Hematopoietic multipotent progenitor cell treated with erythropoietin and hydrocortisone succinate and interleukin-3 and kit ligand, for 15 days (in vitro differentiated cells): ENCODE measurements around the gene CAVIN2.

Experiments
- DNase-seq: peaks from one replicate; pipeline ENCODE4 v3.0.0-alpha.2; 2015; ENCODE audit warnings: low spot score

Gene CAVIN2

DNA sequence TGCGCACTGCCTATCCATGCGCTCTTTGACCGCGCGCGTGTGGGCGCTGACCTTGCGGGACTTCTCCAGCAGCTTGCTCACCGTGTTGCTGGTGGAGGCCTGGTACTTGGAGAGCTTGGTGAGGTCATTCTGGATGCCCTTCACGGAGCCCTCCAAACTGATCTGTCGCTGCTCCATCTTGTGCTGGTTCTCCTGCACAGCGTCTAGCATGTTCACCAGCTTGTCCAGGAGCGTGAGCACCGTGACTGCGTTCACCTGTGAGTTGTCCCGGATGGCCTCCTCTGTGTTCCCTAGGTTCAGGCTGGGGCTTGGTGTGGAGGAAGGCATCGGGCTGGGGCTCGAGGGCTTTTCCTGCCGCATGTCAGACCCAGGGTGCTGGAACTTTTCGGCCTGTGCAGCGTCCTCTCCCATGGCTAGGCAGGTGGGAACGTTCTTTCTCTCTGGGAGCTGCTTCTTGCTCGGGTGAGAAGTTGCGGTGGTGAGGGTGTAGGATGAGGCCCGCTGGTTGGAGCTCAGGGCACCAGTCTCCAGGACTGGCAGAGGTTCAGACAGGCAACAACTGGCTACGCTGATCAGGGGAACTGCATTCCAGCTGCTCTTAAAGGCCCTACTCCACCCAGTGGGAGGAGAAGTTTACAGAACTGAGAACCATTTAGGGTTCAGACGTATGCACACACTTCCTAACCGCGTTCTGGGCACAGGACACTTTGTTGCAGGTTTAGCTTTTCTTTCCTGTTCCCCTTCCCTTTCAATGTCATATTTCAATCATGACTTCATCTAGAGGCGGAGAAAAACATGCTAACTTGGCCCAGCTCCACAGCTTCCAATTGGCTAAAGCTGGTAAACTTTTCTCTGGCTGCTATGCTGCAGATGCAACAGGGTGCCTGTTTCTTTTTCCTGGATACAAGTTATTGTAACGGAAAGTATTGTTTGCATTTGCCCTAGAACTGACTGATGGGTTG, at the start of gene CAVIN2:
Gene CAVIN2 (minus strand): TSS at position 574 of the 962 bp plus-strand sequence. CDS start 163 bp downstream, at position 411.
- no peak for DNase-seq

GRCh38 chr2:191895743-191896142, 48.9 kb upstream of the CAVIN2 start:
- no peak for DNase-seq

GRCh38 chr2:191895195-191895594, 48.3 kb upstream of the CAVIN2 start:
- no peak for DNase-seq

DNA sequence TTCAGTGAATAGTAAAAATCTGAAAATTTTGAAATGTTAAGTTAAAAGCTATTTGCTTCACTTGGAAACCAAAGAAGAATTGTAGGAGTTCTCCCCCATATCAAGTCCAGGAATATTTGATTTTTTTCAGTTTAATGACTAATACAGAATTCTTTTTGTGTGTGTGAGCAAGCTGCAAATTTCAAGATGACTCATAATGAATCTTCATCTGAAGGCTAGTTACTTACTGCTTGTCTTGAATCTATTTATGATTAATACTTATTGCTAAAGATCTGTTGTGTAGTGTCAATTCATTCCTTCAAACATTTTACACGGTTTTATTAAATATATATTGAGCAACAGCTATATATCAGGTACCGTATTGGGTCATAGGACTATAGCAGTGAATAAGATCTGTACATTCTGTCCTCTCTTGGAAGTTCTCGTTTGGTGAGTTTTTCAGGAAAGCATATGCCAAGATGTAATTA, 47.8 kb upstream of the CAVIN2 start:
- no peak for DNase-seq

DNA sequence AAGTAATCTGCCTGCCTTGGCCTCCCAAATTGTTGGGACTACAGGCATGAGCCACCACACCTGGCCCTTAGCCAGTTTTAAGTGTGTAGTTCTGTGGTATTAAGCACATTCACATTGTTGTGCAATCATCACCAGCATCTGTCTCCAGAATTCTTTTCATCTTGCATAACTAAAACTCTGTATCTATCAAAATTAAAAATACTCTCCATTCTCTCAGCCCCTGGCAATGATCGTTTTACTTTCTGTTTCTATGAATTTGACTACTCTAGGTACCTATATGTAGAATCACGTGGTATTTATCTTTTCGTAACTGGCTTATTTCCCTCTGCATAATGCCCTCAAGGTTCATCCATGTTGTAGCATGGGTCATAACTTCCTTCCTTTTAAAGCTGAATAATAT, 45.5 kb upstream of the CAVIN2 start:
- no peak for DNase-seq

DNA sequence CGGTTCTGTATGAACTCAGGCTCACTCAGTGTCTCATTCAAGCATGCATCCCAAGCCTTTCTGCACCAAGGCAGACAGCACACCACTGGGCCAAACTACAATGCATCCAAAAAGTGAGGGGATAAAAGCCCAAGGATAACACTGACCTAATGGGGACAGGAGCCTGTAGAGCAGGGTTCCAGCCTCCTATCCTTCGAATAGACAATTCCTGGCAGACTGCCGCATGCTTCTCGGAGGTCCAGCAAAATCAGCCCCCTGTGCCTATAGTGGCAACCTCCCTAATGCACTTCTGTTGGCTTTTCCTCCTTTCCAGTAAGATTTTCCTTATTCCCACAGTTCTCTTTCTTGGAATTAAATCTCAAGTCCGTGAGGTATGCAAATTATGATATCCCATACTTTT, 44.8 kb upstream of the CAVIN2 start:
- DNase-seq: no peak

GRCh38 chr2:191889931-191890330, 43.0 kb upstream of the CAVIN2 start:
- DNase-seq: no peak

- DNase-seq: no peak
Observed at GRCh38 chr2:191888400-191889166, 41.7 kb upstream of the CAVIN2 start.

DNA sequence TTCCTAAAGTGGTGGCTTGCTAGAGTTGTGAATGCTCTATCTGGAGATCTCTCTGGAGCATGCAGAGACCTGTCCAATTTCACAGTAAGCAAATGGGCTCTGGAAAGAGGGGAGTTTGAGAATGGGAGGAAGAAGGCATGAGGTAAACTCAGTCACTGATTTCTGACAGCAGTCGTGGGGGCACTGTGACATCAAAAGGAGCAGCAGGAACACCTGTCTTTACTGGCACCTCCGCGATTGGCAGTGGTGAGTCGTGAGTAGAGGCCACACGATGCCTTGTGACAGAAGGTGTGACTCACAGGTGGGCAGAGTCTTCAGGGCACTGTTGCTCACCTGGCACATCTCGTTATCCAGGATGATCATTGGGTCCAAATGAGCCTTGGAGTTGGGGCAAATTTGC, 38.8 kb upstream of the CAVIN2 start:
- no peak for DNase-seq

DNA sequence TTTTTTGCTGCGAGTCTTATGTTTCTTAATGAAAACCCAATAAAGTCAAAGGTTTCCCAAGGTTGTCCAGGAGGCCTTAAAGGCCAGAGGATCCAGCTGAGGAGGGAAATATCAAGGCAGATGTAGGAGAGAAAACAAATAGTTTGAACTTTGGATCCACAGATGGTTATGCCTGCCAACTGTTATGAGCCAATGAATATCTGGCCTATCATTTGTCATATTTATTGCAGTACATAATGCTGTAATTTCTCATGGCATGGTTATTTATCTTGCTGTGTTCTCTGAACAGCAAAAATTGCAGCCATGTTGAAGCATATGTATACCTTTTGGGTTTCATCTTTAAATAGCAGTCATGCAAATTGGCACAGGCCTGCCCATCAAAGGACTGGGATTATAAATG, 38.2 kb upstream of the CAVIN2 start:
- no peak for DNase-seq

GRCh38 chr2:191881982-191882816, 35.3 kb upstream of the CAVIN2 start:
- DNase-seq: no peak

GRCh38 chr2:191878548-191879279, 31.8 kb upstream of the CAVIN2 start:
- DNase-seq: no peak

GRCh38 chr2:191877875-191878274, 31.0 kb upstream of the CAVIN2 start:
- DNase-seq: no peak

GRCh38 chr2:191875859-191876258, 29.0 kb upstream of the CAVIN2 start:
- DNase-seq: no peak

DNA sequence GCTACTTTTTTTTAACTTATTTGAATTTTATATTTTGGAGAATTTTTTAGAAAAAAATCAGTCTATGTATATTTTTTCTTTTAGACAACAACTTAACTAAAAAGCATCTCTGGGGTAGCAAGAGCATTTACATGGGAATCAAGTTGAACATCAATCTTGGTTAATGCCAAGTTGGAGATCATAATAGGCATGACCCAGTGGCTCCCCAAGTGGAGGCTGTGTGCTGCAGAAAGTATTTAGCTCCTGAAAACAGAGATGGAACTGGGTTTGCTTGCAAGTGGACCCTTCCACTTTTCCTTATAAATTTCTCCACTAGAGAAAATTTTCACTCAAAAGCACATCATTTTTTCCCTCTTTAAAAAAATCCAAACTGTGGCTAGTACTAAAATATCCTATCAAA, 23.9 kb upstream of the CAVIN2 start:
- DNase-seq: no peak

DNA sequence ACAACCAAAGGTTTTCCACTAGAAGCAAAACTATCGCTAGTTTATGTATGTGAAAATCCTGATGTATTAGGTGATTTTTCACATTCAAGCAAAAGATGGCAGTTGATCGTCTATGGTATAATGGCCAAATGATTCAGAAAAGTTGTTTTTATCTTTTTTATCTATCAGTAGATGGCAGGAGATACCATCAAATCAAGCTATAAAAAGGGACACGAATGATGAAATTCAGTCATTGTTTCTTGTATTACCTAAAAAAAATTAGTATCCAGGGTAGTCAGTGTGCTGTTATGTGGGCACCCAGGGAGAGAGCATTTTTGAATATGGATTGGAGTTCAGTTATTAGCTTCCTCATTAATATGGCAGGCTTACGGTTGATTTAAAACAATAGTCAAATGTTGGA, 22.9 kb upstream of the CAVIN2 start:
- no peak for DNase-seq

GRCh38 chr2:191869178-191869577, 22.3 kb upstream of the CAVIN2 start:
- no peak for DNase-seq

GRCh38 chr2:191867507-191867847, 20.6 kb upstream of the CAVIN2 start:
- DNase-seq: no peak

- DNase-seq: no peak
Observed at GRCh38 chr2:191866675-191867506, 20.0 kb upstream of the CAVIN2 start.

DNA sequence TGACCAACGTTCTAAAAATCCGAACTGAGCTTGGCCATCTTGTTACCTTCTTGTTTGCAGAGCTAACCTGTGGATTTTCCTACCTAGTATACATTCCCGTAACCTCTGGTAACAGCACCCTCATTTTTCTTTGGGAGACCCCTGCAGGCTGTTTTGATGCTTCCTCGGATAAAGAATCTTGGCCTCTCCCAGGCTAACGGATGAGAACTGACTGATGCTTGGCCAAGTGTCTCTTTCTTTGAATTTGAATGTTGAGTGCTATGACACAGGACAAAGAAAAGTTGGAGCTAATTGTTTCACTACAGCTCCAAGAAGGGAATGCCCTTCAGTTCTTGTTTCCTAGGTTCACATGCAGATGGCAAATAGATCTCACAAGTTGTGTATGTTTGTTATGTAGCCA, 19.3 kb upstream of the CAVIN2 start:
- DNase-seq: no peak
